NCI-H82 treated with DMSO at 0.1 percent for 48 hours (cell line): Measurements from ENCODE around the gene INPP5D.
"Not testable (repeated sequence)": the region's sequence is repeated elsewhere in the genome, so short reads cannot be mapped to it uniquely, and the experiment has no call there.

Experiments used
- DNase-seq: peaks from one replicate; lab custom pipeline; 2025; ENCODE audit not compliant: unreplicated experiment; lab: John Stamatoyannopoulos, UW

The INPP5D gene

DNA sequence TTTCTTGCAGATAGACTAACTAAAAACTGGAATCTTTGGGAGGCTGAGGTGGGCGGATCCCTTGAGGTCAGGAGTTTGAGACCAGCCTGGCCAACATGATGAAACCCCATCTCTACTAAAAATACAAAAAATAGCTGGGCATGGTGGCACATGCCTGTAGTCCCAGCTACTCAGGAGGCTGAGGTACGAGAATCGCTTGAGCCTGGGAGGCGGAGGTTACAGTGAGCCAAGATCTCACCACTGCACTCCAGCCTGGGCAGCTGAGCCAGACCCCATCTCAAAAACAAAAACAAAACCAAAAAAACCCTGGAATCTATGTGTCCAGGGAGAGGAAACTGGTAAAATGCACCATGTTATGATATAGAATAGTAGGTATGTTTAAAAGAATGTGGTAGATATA is 7.6 kb upstream of the INPP5D start:
- DNase-seq, result not testable (repeated sequence)

DNA sequence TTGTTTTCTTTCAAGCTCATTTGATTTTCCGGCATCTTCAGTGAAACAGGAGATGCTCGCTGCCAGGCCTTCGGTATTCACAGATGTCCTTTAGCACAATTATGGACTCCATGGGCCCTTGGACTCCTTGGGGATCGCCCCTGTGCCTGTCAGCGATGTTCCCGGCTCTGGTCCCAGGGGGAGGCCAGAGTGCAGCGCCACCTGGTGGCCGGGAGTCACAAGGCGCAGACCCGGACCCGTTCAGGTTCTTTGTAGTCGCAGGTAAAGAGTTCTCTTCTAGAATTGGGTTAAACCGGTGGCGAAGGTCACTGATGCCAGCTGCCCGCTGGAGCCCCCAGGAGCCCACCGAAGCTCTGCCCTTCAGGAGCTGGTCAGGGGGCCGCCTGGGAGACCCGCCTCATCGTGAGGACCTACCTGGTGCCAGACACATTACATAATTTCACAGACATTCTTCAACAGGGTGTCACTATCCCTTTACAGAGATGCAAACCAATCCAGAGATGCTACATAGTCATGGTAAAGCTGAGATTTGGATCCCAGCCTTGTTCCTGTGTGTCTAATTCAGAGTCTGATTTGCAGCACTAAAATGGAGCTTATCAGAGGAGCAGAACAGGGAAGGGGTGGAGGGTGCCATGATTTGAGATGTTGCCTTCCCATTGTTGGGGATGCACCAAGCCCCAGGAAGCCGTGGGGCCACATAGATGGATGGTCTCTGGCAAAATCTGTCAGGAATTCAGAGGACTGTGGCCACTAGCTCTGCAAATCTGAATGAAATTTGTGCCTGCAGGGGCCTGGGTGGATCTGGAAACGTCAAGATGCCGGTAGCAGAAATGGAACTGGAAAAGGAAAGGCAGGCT is 6.0 kb upstream of the INPP5D start:
- no peak for DNase-seq

DNA sequence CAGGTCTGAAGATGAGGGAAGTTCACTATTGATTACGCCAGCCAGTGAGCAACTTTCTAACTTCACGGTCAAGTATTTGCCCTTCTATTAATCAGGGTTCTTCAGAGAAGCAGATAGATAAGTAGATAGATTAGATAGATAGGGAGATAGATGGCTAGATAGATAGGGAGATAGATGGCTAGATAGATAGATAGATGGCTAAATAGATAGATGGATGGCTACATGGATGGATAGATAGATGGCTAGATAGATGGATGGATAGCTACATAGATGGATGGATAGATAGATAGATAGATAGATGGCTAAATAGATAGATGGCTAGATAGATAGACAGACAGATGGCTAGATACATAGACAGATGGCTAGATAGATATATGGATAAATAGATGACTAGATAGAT is 4.8 kb upstream of the INPP5D start:
- no peak for DNase-seq

DNA sequence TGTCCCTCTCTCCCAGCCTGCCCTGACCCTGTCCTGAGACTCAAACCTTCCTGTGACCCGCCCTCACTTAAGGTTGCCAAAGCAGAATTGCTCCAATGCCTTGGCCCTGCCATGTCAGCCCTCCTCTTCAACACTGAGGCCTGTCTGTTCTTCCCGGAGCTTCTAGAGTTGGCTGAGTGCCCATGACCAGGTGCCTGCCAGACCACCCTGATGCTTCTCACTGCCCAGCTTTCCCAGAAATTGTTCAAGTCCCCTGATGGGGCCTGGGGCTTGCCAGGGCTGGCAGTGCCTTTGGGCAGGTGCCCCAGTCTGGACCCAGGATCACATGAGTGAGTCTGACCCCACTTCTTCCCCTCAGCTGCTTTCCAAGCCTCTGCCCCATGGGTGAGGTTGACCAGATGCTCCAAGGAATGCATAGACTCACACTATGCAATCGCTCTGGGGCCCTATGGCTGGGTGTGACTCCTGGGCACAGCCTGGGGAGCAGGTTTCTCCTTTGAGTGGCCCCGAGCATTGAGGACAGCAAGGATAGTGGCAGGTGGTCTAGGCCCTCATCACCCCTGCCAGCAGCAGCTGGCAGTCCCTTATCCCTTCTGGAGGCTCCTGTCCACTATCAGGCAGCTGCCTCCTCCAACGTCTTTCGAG is 3.1 kb upstream of the INPP5D start:
- no peak for DNase-seq

DNA sequence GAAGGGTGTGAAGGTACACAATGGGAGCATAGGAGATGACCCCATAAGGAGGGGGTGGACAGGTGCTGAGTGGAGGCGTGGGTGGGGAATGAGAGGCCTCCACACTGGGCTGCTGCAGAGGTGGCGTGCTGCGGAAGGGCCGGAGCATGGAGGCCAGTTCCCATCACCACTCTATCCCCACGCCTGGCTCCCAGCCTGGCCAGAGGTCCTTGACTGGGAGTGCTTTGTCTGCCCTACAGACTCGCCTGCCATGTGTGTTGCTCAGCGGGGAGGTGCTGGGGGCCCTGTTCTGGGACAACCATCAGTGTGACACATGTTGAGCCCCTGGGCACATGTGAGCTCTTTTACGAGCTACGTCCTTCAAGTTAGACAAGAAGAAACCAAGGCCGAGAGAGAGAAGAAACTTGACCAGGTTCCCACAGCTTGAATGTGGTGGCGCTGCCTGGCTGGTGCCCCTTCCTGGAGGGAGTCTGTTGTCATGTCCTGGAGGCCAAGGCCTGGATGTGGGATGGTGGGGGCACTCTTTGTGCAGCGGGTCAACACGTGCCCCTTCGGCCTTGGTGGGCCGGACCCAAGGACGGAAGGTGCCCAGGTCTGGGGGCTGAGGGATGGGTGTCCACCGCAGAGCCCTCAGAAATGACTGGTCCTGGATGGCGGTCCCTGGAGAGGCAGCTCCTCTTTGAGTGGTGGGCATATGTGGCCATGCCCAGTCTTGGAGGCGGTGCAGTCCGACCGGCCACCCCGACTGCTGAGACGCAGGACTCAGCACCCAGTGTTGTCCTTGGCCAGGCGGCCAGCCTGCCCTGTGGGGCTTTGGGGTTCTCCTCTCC is 1.2 kb upstream of the INPP5D start:
- no peak for DNase-seq

DNA sequence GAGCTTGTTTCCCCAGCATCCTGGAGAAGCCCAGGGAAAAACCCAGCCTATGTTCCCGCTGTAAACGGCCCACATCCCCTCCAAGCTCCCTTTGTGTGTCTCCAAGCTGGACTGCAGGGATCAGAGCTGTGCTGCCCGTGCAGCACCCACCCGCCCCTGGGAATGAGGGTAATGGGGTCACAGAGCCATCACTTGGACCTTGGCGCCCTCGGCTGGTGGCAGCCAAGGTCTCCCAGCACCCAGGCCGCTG is 670 bp upstream of the INPP5D start:
- no peak for DNase-seq

DNA sequence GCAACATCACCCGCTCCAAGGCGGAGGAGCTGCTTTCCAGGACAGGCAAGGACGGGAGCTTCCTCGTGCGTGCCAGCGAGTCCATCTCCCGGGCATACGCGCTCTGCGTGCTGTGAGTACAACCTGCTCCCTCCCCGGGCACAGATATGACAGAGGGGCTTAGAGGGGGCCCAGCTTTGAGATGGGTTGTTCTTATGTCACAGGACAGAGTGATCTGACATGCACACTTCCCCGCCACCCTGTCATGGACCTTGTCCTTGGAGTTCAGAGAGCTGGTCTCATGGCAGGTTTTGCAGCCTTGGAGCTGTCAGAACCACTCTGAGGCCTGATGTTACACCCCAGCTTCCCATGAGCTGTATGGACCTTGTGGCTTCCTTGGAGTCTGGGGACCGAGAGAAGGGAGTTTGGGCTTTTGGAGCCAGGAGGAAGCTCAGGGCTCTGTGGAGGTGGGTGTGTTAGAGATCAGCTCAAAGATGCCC is 398 bp downstream of the INPP5D start:
- DNase-seq, result no peak

DNA sequence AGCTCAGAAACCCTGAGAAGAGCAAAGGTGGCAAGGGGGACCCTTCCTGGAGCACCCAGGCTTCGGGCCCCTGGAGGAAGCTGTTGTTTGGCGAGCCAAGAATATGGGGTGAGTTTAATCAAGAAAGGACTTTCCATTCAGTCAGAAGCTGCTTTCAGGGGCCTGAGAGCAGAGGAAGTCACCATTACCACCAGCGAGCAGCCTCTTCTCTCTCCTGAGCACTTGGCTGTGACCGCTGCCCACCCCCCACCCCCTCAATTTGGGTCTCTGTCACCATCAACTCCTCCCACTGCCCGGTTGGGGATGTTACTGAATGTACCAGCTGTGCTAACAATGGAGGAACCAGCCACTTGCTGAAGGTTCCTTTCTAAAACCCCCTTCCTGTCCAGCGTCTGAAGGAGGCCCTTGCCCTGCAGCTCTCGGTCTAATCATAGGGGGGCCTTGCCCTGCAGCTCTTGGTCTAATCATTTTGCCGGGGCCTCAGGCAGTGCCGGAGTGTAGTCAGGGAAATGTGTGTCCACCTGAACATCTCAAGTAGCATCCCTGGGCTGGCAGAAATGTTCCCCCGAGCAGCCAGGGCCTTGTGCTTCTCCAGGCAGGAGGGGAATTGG is 943 bp downstream of the INPP5D start:
- no peak for DNase-seq

DNA sequence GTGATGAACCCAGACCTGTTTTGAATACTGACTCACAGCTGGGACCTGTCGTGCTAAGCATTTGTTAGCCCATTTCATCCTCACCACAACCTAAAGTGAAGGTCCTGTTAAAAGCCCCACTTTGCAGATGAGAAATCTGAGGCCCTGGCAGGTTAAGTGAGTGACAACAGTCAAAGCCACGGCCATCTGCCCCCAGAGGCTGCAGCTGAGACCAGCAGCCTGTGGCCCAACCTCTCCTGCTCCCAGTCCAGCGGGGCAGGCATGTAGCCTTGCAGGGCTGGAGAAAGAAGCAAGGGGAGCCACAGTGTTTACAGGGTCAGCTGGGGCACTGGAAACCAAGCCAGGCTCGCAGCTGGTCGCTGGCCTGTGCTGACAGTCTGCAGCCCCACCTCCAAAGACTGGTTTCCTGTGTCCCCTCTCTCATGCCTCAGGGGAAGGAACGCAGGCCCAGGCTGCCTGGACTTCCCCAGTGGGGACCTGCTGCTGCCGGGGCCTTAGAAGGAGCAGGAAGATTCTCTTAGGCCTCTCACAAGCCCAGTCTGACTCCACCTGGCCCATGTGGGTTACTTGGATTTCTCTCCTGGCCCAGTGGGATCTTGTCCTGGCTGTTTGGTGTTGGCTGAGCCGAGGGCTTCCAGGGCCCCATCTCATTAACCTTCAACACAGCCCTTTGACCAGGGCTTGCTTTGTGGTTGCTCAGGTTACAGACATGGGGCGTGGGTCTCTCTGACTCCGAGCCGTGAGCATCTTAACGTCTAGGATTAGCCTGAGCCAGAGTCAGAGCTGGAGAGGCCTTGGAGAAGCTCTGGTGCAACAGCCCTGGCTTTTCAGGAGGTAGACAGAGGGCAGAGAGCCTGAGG is 1.7 kb downstream of the INPP5D start:
- DNase-seq, result no peak

DNA sequence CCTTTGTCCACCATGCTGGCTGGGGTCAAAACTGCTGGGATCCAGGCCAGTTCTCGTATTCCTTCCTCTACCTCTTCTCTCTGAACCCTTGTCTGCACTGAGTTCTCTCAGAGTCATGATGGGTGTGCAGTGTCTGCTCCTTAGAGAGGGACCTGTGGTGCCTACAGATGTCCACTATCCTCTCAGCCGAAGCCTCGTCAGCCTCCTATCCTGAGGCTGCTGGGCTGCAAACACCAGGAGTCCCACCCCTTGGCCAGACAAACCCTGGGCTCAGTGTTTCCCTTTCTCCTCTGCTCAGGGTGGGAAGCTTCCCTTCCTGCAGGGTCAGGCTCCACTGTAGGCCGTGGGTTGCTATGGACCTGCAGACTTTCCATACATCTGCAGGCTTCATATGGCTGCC is 2.3 kb downstream of the INPP5D start:
- no peak for DNase-seq

DNA sequence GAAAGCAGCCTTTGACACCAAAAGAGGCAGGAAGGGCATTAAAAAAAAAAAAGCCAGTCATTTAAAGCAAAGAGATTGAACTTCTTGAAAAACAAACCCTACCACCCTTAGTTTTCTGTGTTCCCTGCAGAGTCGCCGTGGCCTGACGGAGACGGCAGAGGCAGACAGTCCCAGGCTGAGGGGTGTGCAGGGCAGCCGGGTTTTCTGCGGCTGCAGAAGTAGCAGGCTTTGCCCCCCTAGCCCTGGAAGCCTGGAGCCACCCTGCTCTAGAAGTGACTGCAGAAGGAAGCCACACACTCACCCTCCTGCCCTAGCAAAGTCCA is 2.8 kb downstream of the INPP5D start:
- DNase-seq, result no peak

DNA sequence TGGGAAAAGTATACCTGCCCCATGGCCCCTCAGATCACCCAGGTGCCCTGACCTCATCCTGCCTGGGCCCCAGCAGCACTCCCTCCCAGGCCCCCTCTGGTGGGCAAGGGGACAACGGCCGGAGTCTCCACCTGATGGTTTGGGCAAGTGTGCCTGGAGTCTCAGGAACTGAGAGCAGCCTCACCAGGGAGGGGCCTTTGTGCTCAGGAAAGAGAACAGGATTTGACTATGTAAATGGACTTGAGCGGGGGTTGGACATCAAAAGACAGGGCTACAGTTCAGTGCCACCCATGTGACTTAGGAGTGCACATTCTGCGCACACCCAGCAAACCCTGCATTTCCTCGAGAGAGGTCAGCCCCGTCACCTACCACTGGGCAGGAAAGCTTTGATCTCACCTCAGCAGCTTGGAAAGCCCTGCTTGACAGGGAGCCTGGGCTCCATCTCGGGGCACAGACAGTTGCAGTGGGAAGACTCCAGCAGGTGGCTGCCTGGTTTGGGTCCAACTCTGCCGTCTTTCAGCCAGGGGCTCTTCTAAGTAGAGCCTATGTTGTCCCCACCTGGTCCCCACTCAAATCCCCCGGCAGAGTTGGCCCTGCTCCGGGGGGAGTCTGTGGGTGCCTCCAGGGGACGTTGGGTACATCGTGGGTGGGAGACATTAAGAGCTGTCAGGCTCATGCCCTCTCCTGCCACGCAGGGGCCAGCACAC is 3.3 kb downstream of the INPP5D start:
- no peak for DNase-seq

DNA sequence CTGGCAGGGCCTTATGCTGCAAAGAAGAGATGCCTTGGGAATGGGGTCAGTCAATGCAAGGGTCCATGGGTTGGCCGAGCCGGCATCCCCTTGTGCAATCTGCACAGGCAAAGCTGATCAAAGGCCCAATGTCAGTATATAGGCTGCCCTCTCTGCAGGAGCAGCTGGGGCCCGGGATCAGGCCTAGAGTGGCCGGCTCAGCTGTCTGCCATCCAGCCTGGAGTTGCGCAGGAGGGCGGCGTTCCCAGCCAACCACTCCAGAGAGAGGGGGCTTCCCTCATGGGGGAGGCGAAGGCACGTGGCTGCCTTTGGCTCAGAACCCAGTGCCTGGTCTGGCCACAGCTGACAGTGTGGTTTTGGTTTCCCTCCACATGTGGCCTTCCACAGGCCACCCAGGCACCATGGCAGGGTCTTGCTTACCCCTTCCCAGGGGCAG is 3.9 kb downstream of the INPP5D start:
- DNase-seq, result no peak

DNA sequence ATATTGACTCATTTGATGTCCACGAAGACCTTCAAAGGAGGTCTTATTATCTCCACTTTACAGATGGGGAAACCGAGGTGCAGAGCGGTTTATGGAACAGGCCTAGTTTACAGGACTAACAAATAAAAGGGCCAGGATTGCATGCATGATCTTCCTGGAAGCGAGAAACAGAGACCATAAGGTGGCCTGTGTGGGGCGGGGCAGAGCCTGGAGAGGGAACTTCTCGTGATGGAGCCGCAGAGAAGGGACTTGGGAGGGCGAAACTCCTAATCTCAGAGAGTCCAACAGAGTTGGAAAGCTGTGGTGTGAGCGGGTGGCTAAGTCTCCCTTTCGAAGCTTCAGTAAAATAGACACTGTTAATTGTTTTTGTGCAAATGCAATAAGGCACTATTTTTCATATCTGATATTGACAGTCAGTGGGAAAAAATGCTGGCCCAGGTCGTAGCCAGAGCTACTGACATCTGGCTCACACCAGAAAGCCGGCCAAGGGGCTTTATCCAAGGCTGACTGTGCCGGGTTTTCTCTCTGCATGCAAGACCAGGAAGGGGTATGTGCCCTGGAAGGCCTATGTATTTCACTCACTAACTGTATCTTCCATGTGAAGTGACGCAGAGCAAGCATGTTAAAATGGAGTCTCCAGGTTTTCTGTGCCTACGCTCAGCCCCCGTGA is 4.5 kb downstream of the INPP5D start:
- no peak for DNase-seq

DNA sequence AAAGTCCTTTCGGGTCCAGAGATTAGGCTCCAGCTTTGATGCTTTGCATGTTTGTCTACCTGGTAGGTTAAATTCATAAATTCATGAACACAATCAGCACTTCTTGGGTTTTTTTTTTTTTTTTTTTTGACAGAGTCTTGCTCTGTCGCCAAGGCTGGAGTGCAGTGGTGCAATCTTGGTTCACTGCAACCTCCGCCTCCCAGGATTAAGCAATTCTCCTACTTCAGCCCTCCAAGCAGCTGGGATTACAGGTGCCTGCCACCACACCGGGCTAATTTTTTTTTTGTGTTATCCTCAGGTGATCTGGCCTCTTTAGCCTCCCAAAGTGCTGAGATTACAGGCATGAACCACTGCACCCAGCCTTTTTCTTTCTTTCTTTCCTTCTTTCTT is 5.1 kb downstream of the INPP5D start:
- not testable (repeated sequence) for DNase-seq

DNA sequence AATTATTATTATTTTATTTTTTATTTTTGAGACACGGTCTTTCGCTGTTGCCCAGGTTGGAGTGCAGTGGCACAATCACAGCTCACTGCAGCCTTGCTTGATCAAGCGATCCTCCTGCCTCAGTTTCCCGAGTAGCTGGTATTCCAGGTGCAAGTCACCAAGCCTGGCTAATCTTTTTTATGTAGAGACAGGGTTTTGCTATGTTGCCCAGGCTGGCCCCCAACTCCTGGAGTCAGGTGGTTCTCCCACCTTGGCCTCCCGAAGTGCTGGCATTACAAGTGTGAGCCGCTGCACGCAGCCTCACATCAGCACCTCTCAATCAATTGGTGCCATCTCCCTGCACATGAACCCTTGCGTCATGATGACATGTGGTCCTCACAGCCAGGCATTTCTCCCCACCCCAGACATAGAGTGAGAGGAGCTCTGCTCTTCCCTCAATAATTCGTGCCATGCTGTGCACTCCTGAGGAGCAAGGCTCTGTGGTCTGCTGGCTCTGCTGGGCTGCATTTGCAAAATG is 5.9 kb downstream of the INPP5D start:
- DNase-seq, result no peak

DNA sequence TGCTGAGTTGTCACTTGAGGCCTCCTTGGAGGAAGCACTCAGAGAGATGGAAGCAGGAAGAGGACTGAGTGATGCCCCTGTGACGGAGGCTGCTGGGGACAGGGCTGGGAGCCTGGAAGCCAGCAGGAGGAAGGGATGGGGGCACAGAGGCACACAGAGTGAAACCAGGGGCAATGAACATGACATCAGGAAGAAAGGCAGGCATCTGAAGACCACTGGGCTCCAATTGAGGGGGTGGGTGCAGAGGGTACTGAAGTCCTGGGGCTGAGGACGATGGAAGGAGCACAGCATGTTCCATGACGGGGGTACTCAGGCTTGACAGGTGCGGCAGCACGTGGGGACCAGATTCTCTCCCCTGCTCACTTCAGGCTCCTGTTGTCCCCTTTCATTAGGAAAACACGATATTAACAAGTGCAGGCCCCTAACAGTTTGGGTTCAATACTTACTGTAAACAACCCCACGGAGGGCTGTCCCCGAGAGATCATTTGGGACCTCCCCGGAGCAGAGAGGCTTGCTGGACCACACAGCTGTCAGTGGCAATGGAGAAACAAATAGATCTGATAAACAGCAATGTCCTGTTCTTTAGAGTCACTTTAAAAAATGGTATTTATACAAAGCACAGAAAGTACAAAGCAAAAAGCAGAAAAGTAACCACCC is 8.7 kb downstream of the INPP5D start:
- DNase-seq, result no peak

DNA sequence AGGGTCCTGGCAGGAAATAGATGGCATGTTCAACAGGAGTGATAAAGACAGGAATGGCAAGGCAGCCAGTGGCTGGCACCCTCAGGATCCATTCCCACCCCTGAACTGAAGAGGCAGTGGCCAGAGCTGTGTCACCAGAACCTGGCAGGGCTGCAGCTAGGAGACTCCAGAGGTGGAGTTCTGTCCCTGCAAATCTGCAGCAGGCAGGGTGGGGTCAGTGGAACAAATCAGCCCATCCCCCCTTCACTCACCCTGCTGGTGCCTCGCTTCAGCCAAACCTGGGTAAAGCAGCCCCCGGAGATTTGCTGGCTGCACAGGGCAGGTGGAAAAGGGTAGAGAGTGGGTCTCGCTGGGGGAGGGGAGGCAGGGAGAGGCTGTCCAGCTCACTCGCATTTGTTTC is 12.7 kb downstream of the INPP5D start:
- DNase-seq, result no peak

DNA sequence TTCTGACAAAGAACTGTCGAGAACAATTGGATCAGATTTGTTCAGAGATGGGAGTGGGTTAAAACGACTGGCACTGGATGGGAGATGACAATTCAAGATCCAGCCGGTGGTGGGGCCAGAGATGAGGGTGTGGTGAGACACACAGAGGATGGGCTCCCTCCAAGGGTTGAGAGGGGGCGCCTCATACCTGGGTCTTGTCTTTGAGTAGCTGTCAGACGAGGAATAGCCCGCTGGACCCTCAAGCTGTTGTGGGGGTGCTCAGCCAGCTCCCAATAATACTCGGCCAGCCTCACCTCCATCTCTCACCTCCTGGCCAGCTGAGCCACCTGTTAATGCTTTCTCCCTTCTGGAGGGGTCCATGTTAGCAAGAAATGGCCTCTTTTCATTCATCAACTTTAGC is 14.0 kb downstream of the INPP5D start:
- DNase-seq, result no peak
